HL-60/S4 (cell line): ENCODE data around the gene TMED3.
"Not testable (repeated sequence)": the region's sequence is repeated elsewhere in the genome, so short reads cannot be mapped to it uniquely, and the experiment has no call there.

Experiments
- in situ Hi-C: fragments of 300-500 bp; cut with MboI; formaldehyde crosslinking; loops from 2 replicates; pipeline ENCODE4 v1.14.3; 2022; ENCODE audit warnings: low sequenced_read_pairs

Gene TMED3

DNA sequence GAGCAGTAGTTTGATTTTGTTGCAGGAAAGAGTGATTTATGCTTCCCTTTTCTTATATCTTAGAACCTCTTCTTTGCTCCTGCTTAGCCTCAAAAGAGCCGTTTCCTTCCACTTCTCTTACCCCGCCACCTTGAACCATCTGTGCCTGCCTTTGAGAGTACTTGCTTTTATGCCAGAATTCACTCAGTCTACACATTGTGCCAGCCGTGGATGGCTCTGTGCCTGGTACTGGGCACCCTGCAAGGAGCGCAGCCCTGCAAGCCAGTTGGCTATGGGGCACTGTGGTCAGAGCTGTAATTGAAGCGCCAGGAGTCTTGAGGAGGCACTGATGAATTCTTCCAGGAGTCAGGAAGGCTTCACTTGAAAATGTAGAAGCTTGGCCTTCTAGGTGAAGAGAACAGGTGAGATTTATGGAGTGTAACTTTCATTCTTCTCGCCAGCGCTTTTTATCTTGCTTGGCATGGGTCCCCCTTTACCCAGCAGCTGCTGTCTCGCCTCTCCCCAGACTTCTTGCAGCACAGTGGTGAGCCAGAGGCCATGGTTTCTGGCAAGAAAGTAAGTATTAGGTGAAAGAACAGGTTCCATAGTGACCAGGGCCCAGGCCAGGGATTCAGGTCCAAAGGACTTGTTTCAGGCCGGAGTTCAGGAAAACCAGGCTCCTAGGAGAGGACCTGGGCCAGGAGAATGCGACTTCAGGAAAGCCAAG is 4.9 kb downstream of the TMED3 start:
- in situ Hi-C loops = no loop called here

DNA sequence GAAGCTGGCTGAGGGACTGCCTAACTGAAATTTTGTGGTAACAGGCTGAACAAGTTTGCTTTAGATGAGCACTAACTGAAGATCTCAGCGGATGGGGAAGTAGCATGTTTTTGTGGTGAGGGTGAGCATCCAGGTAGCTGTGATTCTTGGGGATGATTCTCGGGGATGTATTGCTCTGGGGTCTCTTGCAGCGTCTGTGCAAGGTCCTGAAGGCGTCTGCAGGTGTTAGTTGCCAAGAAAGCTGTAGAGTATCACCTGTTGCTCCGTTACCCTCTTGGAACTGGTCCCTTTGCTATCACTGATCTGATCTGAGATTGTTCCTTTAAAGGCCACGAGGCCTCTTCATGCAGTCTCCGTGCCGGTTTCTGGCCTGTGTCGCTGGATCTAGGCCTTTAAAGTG is 6.0 kb downstream of the TMED3 start:
- in situ Hi-C loops = no loop called here

DNA sequence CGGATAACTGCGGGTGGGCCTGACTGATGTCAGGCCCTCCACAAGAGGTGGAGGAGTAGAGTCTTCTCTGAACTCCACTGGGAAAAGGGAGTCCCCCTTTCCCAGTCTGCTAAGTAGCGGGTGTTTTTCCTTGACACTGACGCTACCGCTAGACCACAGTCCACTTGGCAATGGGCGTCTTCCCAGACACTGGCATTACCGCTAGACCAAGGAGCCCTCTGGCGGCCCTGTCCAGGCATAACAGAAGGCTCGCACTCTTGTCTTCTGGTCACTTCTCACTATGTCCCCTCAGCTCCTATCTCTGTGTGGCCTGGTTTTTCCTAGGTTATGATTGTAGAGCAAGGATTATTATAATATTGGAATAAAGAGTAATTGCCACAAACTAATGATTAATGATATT is 9.1 kb downstream of the TMED3 start:
- in situ Hi-C loops = not testable (repeated sequence)

DNA sequence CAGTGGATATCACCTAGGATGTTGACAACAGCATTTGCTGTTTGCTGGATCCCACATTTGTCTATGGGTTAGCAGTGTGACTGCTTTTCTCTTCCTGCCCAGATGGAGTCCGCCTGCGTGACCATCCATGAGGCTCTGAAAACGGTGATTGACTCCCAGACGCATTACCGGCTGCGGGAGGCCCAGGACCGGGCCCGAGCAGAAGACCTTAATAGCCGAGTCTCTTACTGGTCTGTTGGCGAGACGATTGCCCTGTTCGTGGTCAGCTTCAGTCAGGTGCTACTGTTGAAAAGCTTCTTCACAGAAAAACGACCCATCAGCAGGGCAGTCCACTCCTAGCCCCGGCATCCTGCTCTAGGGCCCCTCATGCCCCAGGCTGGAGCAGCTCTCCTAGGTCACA is 11.0 kb downstream of the TMED3 start:
- in situ Hi-C loops = no loop called here

DNA sequence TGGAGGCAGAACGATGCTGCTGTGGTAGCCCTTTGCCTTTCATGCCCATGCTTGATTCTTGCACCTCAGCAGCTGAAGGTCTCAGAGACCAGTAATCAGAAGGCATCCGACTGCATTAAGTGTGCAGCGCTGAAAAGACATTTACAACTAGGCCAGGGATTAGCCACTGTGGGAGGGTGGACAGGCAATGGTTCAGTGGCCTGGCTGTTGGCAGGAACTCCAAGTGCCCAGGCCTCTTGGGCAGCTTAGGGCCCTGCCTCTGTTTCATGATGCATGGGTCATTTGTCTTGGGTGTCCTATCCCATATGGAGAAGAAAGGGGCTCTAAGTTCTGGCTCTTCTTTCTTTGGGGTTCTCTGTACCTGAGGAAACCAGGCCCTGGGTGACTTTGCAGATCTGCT is 11.4 kb downstream of the TMED3 start:
- in situ Hi-C loops = no loop called here

DNA sequence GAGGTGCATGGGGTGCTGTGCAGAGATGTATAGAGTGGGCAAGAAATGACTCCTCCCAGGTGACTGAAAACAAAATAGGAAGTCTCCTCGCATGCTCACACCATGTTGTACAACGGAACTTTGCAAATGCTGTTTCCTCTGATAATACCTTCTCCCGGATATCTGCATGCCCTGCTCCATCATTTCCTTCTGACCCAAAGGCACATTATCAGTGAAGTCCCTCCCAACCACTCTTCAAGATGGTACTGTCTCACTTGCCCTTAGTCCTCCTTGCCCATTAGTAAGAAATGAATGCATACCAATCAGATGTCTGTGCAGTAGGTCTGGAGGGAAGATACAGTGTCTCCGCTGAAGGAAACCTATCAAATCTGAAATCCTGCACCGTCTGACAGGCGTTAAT is 12.0 kb downstream of the TMED3 start:
- in situ Hi-C loops = no loop called here

DNA sequence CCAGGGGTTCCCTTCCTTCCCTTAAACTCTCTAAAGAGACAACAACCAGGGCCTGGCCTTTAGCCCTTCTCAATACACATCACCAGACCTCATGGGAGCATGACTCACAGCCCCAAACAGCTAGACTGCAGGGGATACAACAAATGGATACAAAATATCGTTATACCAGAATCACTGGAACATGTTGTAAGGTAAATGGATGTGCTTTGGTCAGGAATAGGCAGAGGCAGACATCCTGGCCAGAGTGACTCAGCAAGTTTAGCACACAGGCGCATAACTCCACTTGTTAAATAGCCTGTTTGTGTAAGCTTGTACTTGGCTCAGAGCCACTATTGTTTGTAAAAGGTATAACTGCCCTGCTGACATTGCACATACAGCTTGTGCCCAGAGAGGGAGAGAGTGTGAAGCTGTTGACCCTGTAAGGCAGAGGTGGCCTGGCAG is 18.3 kb downstream of the TMED3 start:
- in situ Hi-C loops = loop anchor here (25.0 kb wide), 1 partner anchor 508 kb away; no protein-coding TSS in a partner anchor

DNA sequence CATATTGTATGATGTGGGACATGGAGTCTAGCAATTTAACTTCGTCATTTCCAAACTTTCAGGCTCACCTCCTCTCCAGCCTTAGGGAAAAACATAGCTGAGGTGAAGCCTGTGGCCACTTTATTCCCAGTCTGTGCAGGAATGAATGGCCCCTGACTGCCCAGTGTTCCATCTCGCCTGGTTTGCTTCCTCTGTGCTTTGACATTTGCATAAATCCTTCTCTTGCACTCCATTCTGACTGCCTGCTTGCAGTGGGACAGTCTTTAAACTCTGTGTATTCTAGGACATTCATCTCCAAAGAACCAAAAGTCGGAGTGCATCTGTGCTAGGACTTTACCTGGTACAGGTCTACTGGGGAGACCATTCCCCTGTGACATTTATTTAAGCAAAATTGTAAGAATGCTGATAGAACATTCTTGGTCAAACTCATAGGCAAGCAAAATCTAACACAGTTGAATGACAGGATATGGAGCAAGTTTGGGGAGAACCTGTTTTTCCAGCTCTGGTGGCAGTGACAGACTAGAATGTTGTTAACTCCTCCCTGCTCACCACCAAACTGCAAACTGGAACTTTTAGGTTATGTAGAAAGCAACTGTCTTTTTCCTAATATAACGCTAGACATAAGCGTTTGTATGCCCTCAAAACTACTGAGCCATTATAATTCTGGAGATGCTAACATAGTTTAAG is 22.1 kb downstream of the TMED3 start:
- in situ Hi-C loops = loop anchor here (25.0 kb wide), 1 partner anchor 504 kb away; no protein-coding TSS in a partner anchor

DNA sequence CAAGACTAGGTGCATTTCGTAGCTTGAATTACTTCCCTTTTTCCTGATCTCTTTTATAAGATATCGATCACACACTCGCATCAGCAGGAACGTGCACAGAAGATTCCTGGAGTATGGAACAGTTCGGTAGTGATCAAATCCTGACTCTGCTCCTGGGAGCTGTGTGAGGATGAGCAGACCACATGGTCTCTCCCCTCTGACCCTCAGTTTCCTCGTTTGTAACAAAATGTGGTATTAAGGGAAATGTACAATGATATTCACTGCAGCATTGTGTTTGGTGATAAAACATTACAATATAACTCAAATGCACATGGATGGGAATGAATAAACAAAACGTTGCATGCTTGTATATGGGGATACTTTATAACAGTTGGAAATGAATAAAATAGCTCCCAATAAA is 26.7 kb downstream of the TMED3 start:
- in situ Hi-C loops = loop anchor here (25.0 kb wide), 1 partner anchor 500 kb away; no protein-coding TSS in a partner anchor

DNA sequence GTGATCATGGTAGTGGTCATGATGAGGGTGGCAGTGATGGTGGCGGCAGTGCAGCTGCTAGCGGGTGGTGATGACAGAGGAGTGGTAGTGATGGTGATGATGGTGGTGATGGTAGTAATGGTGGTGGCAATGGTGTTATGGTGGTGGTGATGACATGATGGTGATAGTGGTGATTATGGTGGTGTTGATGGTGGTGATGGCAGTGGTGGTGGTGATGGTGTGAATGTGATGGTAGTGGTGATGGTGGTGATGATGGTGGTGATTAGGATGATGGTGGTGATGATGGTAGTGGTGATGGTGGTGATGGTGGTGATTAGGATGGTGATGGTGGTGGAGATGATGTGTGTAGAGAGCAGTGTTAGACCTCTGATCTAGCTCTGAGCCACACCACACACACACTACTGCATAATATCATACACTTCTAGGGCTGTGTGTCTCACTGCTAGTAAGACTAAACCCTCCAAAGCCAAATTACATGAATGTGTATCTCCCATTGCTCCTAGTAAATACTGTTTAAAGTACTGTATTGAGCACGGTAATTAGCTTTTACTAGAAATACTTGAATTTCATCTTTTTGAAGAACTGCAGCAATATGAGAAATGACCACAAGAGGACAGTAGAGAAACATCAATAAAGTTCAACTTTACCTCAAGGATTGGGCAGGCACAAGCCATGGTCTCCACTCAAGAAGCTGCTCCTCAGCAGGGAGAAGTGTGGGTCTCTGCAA is 28.8 kb downstream of the TMED3 start:
- in situ Hi-C loops = loop anchor here (25.0 kb wide), 1 partner anchor 498 kb away; no protein-coding TSS in a partner anchor

DNA sequence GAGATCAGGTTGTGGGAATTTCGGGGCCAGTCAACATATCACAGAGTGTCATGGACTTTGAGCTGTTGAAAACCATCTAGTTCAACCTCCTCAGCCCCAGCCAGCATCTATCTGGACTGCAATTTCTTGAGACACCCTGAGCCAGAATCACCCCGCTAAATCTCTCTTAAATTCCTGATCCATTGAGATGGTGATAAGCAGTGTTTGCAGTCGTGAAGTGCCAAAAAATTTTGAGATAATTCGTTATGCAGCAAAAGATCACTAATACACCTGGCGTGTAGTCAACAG is 29.3 kb downstream of the TMED3 start:
- in situ Hi-C loops = loop anchor here (25.0 kb wide), 1 partner anchor 497 kb away; no protein-coding TSS in a partner anchor

DNA sequence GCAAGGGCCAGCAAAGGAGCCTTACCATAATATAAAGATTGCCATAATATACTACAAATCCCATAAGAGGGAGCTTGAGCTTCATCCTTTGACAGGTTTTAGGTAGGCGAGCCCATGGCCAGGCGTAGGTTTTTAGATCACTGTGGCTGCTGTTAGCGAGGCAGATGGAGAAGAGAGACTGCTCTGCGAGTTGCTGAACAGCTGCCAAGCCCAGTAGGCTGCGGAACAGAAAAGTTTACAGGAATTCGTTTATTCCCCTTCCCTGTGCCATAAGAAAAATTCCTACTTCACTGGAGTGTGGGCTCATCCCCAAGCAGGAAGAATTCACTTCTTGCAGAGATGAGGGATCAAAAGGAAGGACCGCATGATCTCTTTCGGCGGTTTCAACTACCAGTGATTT is 30.5 kb downstream of the TMED3 start:
- in situ Hi-C loops = loop anchor here (25.0 kb wide), 1 partner anchor 496 kb away; no protein-coding TSS in a partner anchor

DNA sequence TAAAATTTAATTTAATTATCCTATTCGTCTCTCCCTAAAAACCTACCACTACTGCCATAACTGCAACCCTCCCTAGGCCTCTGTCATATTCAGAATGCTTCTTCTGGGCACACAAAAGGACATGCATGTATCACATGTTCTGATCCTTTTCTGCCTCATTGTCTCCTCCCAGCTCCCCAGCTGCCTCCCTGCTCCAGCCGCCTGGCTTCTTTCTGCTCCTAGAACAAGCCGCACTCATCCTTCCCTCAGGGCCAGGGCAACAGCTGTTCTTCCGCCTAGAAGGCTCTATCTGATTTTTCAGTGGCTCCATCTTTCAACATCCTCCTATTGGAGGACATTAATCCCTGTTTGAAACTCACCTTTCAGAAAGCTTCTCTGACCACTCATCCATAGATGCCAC is 38.6 kb downstream of the TMED3 start:
- in situ Hi-C loops = loop anchor here (25.0 kb wide), 1 partner anchor 488 kb away; no protein-coding TSS in a partner anchor

DNA sequence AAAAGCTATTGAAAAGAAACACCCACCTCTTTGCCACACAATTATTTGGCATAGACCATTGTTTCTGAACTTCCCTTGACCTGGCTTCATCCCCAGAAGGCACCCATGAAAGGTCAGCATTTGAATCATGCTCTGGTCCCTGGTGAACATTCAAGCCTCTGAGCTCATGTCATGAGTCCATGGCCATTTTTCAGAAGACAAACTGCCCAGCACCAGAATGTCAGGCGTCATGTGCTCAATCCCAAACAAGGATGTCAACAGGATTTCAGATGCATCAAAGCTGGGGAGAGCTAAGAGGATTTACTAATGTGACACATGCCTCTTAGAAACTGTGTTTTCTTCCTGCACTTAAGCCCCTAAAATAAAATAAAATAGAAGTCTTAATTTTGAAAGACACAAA is 41.3 kb downstream of the TMED3 start:
- in situ Hi-C loops = no loop called here

DNA sequence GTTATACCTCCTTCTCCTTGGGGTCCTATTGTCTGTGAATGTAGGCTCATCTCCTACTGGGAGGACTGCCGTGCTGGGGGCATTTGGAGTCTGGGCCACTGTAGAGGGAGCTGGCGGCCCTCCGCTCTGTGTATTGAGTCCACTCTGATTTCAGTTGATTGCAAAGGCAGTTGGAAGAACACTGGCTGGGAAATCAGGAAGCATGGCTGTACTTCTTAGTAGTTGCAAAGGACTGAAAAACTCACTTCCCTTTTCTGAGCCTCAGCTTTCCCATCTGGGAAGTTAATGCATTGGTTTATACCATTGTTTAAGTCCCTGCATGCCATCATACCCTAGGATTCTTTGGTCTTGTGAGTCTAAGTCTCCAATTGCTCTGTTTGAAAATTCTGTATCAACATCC is 46.7 kb downstream of the TMED3 start:
- in situ Hi-C loops = no loop called here

DNA sequence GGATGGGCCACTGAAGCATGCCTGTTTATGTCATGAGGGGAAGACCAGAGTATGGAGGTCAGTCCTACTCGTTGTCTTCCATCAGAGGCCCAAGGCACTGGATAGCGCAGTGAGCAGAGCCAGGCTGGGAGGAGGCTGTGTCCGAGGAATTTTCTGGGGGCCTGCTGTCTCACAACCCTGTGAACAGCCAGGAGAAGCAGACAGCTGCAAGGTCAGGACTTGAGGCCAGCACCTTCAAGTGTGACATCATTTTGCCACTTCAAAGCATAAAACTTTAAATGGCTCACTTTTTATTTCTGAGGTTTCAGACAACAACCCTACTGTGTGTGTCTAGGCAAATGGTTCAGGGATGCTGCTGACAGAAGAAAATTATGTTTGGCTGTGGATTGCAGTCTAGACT is 47.2 kb downstream of the TMED3 start:
- in situ Hi-C loops = no loop called here

DNA sequence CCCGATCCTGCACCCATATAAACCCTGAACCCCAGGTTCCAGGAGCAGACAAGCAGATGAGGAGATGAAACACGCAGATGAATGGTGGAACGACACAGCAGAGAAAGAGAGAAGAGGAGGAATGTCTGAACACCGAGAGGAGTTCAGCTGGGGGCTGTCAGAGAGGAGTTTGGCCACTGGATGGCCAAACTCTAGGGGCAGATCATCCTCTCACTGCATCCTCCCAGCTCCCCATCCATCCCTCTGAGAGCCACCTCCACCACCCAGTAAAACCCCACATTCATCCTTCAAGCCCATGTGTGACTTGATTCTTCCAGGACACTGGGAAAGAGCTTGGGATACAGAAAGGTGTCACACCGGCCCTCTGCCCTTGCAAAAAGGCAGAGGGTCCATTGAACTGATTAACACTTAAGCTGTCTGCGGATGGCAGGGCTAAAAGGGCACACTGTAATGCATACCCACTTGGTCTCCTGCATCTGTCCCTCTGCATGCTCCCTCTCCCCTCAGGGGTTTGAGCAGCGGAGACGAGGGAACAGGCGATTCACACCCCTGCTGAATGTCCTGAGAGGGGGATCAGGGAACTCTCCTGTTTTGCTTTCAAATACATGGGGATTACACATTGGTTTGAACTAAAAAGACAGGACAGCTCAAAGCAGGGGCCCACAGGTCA is 53.8 kb downstream of the TMED3 start:
- in situ Hi-C loops = no loop called here

DNA sequence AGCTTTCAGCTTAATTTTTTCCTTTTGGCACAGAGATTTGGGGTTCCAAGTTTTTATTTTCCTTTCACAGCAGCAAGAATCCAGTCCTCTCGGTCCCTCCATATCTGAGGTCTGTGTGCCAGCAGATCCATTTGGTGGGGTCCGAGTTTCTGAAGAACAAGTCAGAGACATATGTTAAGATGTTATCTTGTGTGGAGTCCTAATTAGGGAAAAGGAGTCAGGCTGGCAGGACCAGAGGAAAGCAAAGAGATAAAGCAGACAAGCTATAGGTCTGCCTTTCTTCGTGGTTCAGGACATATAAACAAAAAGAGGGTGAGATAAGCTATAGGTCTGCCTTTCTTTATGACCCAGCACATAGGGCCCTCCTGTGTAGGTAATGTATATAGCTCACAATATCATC is 54.9 kb downstream of the TMED3 start:
- in situ Hi-C loops = no loop called here

DNA sequence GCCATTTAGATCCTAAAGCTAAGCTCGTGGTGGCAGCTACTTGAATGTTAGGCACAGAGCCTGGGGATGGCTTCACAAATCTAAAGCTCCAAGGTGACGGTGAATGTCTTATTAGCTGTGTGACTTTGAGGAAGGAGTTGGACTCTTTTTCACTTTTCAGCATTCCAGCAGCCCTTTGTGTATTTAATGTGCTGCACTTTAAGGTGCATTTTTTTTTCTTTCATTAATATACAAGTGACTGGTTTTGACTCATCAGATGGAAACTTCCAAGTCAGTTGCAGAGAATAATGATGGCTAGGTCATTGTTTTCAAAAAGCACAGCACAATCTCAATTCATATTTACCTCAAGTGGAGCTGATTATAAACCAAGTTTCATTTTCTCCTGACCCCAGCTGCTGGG is 55.8 kb downstream of the TMED3 start:
- in situ Hi-C loops = no loop called here

DNA sequence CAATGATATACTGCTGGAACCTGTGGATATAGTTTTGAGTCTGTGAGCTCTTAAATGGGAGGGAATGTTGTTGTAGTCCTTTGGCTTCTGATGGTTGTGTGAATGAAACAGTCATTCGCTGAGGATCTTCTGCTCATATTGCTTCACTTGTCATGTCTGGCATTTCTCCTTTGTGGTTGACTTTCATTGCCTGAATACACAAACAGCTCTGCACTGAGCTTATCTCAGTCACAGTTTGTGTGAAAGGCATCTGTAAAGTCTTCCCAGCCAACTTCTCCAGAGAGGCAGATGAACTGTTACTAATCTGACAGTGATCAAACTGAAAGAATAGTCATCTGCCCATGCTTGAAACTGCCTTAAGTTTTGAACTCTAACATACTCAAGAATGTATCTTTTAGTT is 59.8 kb downstream of the TMED3 start:
- in situ Hi-C loops = no loop called here

DNA sequence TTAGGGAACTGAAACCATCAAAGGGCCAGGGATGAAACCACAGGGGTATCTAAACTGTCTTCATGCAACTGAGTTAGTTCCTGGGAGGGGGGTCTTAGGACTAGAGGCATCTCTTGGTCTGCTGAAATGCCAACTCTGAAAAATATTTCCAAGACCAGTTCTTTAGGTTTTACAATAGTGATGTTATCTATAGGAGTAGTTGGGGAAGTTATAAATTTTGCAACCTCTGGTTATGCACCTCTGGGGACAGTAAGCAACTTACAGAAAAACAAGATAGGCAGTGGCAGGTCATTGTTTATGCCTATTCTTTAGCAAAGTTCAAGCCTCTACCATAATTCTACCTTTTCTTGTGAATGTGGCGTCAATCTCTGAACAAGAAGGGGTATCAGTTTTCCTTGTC is 60.7 kb downstream of the TMED3 start:
- in situ Hi-C loops = no loop called here
